ENCODE measurements around the gene GRAMD1A.
"Not testable (repeated sequence)": the region's sequence is repeated elsewhere in the genome, so short reads cannot be mapped to it uniquely, and the experiment has no call there.

GRCh38 chr19:35006007-35006341 lies 5.9 kb downstream of the GRAMD1A start:
- not testable (repeated sequence) for TF ChIP-seq CTCF (IDR thresholded peaks at IDR 0.05); ZFX (IDR thresholded peaks at IDR 0.05; ENCODE audit: borderline replicate concordance)

Measured in 22Rv1 (cell line).